ENCODE measurements around the gene ZSWIM3.

DNA sequence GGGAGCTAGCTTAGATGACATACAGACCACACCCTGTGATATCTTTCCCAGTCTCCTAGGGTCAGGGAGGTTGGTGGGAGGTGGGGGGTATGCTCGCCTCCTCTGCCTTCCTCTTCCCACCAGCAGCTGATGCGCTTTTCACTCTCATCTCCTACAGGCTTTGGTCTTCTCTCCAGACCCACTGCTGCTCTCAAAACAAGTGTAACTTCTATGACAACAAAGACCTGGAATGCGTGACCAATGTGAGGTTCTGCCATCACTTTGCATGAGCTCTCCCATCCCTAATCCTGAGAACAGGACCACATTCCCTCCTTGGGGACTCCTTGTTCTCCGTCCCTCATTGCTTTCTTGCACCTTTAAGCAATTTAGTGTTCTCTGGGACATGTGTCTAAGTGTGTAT is 36.4 kb downstream of the ZSWIM3 start:
- TF ChIP-seq, protein P1, sequence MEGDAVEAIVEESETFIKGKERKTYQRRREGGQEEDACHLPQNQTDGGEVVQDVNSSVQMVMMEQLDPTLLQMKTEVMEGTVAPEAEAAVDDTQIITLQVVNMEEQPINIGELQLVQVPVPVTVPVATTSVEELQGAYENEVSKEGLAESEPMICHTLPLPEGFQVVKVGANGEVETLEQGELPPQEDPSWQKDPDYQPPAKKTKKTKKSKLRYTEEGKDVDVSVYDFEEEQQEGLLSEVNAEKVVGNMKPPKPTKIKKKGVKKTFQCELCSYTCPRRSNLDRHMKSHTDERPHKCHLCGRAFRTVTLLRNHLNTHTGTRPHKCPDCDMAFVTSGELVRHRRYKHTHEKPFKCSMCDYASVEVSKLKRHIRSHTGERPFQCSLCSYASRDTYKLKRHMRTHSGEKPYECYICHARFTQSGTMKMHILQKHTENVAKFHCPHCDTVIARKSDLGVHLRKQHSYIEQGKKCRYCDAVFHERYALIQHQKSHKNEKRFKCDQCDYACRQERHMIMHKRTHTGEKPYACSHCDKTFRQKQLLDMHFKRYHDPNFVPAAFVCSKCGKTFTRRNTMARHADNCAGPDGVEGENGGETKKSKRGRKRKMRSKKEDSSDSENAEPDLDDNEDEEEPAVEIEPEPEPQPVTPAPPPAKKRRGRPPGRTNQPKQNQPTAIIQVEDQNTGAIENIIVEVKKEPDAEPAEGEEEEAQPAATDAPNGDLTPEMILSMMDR (IDR thresholded peaks at IDR 0.05) = no peak
- no peak for TF ChIP-seq POLR2A (IDR thresholded peaks at IDR 0.05)
